GM12891 (cell line): ENCODE measurements around the gene NUP188.

Source experiments
- POLR2A ChIP-seq: IDR thresholded peaks from 2 replicates; pipeline ENCODE4 v1.6.1; 2011; ENCODE audit warnings: low read depth, low read length, control low read depth
- POLR2AphosphoS5 ChIP-seq: IDR thresholded peaks from 2 replicates; pipeline ENCODE4 v1.6.1; 2011; ENCODE audit warnings: low read depth, low read length, control low read depth
- SPI1 ChIP-seq: IDR thresholded peaks from 2 replicates; pipeline ENCODE4 v1.6.1; 2011; ENCODE audit warnings: low read depth, low read length, control low read depth

DNA sequence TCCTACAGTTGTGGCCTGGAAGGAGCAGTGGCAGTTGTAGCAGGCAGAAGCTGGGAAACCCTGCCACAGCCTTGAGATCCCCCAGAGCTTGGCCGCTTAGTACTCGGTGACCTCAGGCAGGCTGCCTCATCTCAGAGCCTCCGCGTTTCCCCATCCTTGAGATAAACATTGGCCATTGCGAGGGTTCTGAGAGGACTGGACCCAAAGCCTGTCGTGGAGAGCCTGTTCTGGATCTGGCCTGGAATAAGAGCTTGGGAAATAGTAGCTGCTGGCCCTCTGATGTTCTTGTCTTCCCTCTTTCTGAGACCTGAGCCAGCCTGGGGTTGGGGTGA, 90.2 kb downstream of the NUP188 start:
- TF ChIP-seq POLR2AphosphoS5 (no peak), POLR2A (no peak), SPI1 (no peak)
